Measurements from ENCODE around the gene NDUFS8. TPM values are rescaled to one million over a fixed set of nuclear protein-coding genes. Genes with fewer than 3 reads are reported as not detected.
"Not testable (repeated sequence)": the region's sequence is repeated elsewhere in the genome, so short reads cannot be mapped to it uniquely, and the experiment has no call there.

Gene NDUFS8
- polyA plus RNA-seq (2013, experiment 1 of 2; ENCODE audit: insufficient read length) = 126 TPM
- 81.9 TPM for polyA plus RNA-seq (2013, experiment 2 of 2; ENCODE audit: insufficient read length)

GRCh38 chr11:68030318-68031143 lies at the start of gene NDUFS8:
Gene NDUFS8, plus strand, starts transcription at chr11:68030681. Its CDS starts 1,471 bp downstream, at chr11:68032152.
- DNase-seq = peak; percentile 99

- DNase-seq = not testable (repeated sequence)
Observed at GRCh38 chr11:67981226-67981625, 49.3 kb upstream of the NDUFS8 start.

GRCh38 chr11:67982255-67982857 lies 48.1 kb upstream of the NDUFS8 start:
- not testable (repeated sequence) for DNase-seq

GRCh38 chr11:67983951-67984350 lies 46.5 kb upstream of the NDUFS8 start:
- no peak for DNase-seq

- not testable (repeated sequence) for DNase-seq
Observed at GRCh38 chr11:67985302-67985701, 45.2 kb upstream of the NDUFS8 start.

- DNase-seq = not testable (repeated sequence)
Observed at GRCh38 chr11:67990546-67991346, 39.7 kb upstream of the NDUFS8 start.

- DNase-seq = not testable (repeated sequence)
Observed at GRCh38 chr11:67991347-67992121, 38.9 kb upstream of the NDUFS8 start.

- not testable (repeated sequence) for DNase-seq
Observed at GRCh38 chr11:67993821-67994220, 36.7 kb upstream of the NDUFS8 start.

GRCh38 chr11:67994387-67994786 lies 36.1 kb upstream of the NDUFS8 start:
- not testable (repeated sequence) for DNase-seq

GRCh38 chr11:67995129-67995528 lies 35.4 kb upstream of the NDUFS8 start:
- DNase-seq = not testable (repeated sequence)

GRCh38 chr11:67995579-67995978 lies 34.9 kb upstream of the NDUFS8 start:
- not testable (repeated sequence) for DNase-seq

GRCh38 chr11:67996051-67996450 lies 34.4 kb upstream of the NDUFS8 start:
- no peak for DNase-seq

GRCh38 chr11:67996622-67997474 lies 33.6 kb upstream of the NDUFS8 start:
- DNase-seq = peak; percentile 55

- DNase-seq = no peak
Observed at GRCh38 chr11:67997475-67997921, 33.0 kb upstream of the NDUFS8 start.

- no peak for DNase-seq
Observed at GRCh38 chr11:67998150-67999045, 32.1 kb upstream of the NDUFS8 start.

GRCh38 chr11:67999201-67999629 lies 31.3 kb upstream of the NDUFS8 start:
- no peak for DNase-seq

- no peak for DNase-seq
Observed at GRCh38 chr11:67999704-68000103, 30.8 kb upstream of the NDUFS8 start.

- DNase-seq = no peak
Observed at GRCh38 chr11:68002575-68002937, 27.9 kb upstream of the NDUFS8 start.

- DNase-seq = no peak
Observed at GRCh38 chr11:68002938-68003845, 27.3 kb upstream of the NDUFS8 start.
